G401.6 (cell line): Measurements from ENCODE around the gene PC.
"Not testable (repeated sequence)": the region's sequence is repeated elsewhere in the genome, so short reads cannot be mapped to it uniquely, and the experiment has no call there.

Experiments used
- FAIRE-seq: peaks from 2 replicates; lab custom pipeline; 2012; peaks lifted over from hg19 to GRCh38; lab: Jason Lieb, UNC

Gene PC

GRCh38 chr11:66978229-66978628 is 20.0 kb upstream of the PC start:
- FAIRE-seq: no peak

- no peak for FAIRE-seq
Observed at GRCh38 chr11:66976925-66977324, 18.7 kb upstream of the PC start.

- FAIRE-seq: no peak
Observed at GRCh38 chr11:66976028-66976467, 17.9 kb upstream of the PC start.

- FAIRE-seq: no peak
Observed at GRCh38 chr11:66975405-66976027, 17.3 kb upstream of the PC start.

GRCh38 chr11:66974724-66975404 is 16.7 kb upstream of the PC start, which contains the start of gene C11orf86:
Gene C11orf86, plus strand, starts transcription at chr11:66975304. Its CDS starts 59 bp downstream, at chr11:66975363.
- FAIRE-seq: no peak

GRCh38 chr11:66973956-66974580 is 15.9 kb upstream of the PC start:
- no peak for FAIRE-seq

- no peak for FAIRE-seq
Observed at GRCh38 chr11:66971488-66971887, 13.3 kb upstream of the PC start.

GRCh38 chr11:66970807-66971442 is 12.7 kb upstream of the PC start:
- FAIRE-seq: no peak

- FAIRE-seq: no peak
Observed at GRCh38 chr11:66970371-66970806, 12.2 kb upstream of the PC start.

- FAIRE-seq: no peak
Observed at GRCh38 chr11:66969584-66970225, 11.5 kb upstream of the PC start.

GRCh38 chr11:66967670-66968425 is 9.7 kb upstream of the PC start:
- no peak for FAIRE-seq

GRCh38 chr11:66966351-66966750 is 8.2 kb upstream of the PC start:
- no peak for FAIRE-seq

- no peak for FAIRE-seq
Observed at GRCh38 chr11:66964495-66964894, 6.3 kb upstream of the PC start.

GRCh38 chr11:66962801-66963200 is 4.6 kb upstream of the PC start:
- no peak for FAIRE-seq

- no peak for FAIRE-seq
Observed at GRCh38 chr11:66962247-66962646, 4.1 kb upstream of the PC start.

- not testable (repeated sequence) for FAIRE-seq
Observed at GRCh38 chr11:66961691-66962213, 3.6 kb upstream of the PC start.

GRCh38 chr11:66958956-66959274 is 732 bp upstream of the PC start:
- FAIRE-seq: no peak

GRCh38 chr11:66957971-66958231 is 282 bp downstream of the PC start:
- FAIRE-seq: no peak

GRCh38 chr11:66956689-66957290 is 1.4 kb downstream of the PC start:
- no peak for FAIRE-seq

GRCh38 chr11:66953081-66953833 is 4.9 kb downstream of the PC start:
- FAIRE-seq: no peak

- FAIRE-seq: no peak
Observed at GRCh38 chr11:66951927-66952337, 6.3 kb downstream of the PC start.
